Prostate gland (tissue), 2 donors: Measurements from ENCODE around the gene B3GNT2. TPM values are rescaled to one million over a fixed set of nuclear protein-coding genes. Genes with fewer than 3 reads are reported as not detected.

Experiments used
- DNase-seq: peaks from one replicate; pipeline ENCODE4 v3.0.0-alpha.2; 2019; ENCODE audit warnings: low spot score
- H3K27ac ChIP-seq, 2 donors: fragments of 200-600 bp; sonication (generic); 2 replicates each; pipeline ENCODE4 v1.5.1; 2017 to 2019
- H3K27me3 ChIP-seq: fragments of 200-600 bp; sonication (generic); replicated peaks from 2 replicates; pipeline ENCODE4 v1.5.1; 2019; ENCODE audit not compliant: insufficient read depth
- H3K36me3 ChIP-seq, 2 donors: fragments of 200-600 bp; sonication (generic); 1 replicate in 1 of 2; 2 replicates in 1 of 2; pipeline versions ENCODE4 v1.5.1 to v1.8.1; 2017 to 2019
- H3K4me1 ChIP-seq: fragments of 200-600 bp; sonication (generic); replicated peaks from 2 replicates; pipeline ENCODE4 v1.5.1; 2019
- H3K4me3 ChIP-seq, 2 donors: fragments of 200-600 bp; sonication (generic); 2 replicates each; pipeline ENCODE4 v1.5.1; 2017 to 2019
- H3K9me3 ChIP-seq: fragments of 200-600 bp; sonication (generic); 2 replicates; pipeline ENCODE4 v1.5.1; 2017
- CTCF ChIP-seq, 4 experiments: fragments of 200-600 bp in 2 of 4; fragments of 450-650 bp in 2 of 4; sonication (generic) in 2 of 4; IDR thresholded peaks; 1 replicate in 3 of 4; 2 replicates in 1 of 4; pipeline ENCODE4 v1.5.1; 2016 to 2019; ENCODE audit warnings: antibody characterized with exemption in 4 of 4, mild to moderate bottlenecking in 2 of 4, moderate library complexity in 2 of 4
- POLR2A ChIP-seq: fragments of 450-650 bp; IDR thresholded peaks from one replicate; pipeline ENCODE4 v1.6.1; 2016; ENCODE audit warnings: antibody characterized with exemption, mild to moderate bottlenecking
- POLR2AphosphoS5 ChIP-seq: sonication (generic); formaldehyde crosslinking; IDR thresholded peaks from one replicate; pipeline ENCODE4 v1.6.1; 2017; ENCODE audit warnings: antibody characterized with exemption
- WGBS: methylation state at CpG from one replicate; pipeline ENCODE4 v1.1.5; 2018; 5-methylcytosine and 5-hydroxymethylcytosine counted together
- intact Hi-C: fragments of 100-400 bp; cut with DNase I; formaldehyde crosslinking; loops from one replicate; pipeline ENCODE4 v1.14.2; 2022
- total RNA-seq, 2 donors: library from RNA; depleted of rRNA; stranded (reverse); fragments of >200 nt; gene quantifications; one replicate each; pipeline ENCODE4 v1.1.0, GENCODE V29; 2016

B3GNT2 gene
- total RNA-seq, 2 donors from 2014 or later = 8.5 to 18.7 TPM

DNA sequence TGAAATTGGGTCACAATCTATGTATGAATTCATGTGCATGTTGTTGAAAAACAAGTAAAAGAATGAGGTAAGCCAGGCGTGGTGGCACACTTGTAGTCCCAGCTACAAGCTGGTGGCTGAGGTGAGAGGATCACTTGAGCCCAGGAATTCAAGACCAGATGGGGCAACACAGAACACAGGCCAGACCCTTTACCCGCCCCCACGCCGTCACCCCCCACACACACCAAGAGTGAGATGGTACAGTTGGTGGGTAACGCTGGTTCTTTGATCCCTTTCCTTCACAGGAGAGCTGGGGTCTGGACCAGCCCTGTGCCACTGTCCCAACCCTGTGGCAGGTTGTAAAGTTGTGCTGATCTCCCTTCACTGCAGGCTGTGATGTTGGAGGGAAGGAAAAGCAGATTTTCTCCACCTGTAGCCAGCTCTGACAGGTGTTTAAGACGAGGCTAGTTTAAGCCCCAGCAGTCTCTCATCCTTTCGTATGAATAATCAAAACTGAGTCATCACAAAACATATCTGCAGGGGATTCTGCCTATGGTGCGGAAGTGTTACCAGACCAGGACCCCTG lies 13.6 kb downstream of the B3GNT2 start:
- no peak for TF ChIP-seq POLR2A
- no peak for TF ChIP-seq CTCF (IDR thresholded peaks at IDR 0.05)
- TF ChIP-seq POLR2AphosphoS5 = no peak
- H3K4me1 ChIP-seq = no peaks in the 10 kb centered on the region
- 91% methylated on average over 8 of the region's 8 CpGs for WGBS
- no peaks in the 10 kb centered on the region for H3K36me3 ChIP-seq
- no peak overlapping the region for H3K27ac ChIP-seq
- no peak overlapping the region for H3K4me3 ChIP-seq
- intact Hi-C loops = no loop called here
- no peaks in the 10 kb centered on the region for H3K9me3 ChIP-seq
- DNase-seq = no peak
- no peaks in the 10 kb centered on the region for H3K27me3 ChIP-seq

DNA sequence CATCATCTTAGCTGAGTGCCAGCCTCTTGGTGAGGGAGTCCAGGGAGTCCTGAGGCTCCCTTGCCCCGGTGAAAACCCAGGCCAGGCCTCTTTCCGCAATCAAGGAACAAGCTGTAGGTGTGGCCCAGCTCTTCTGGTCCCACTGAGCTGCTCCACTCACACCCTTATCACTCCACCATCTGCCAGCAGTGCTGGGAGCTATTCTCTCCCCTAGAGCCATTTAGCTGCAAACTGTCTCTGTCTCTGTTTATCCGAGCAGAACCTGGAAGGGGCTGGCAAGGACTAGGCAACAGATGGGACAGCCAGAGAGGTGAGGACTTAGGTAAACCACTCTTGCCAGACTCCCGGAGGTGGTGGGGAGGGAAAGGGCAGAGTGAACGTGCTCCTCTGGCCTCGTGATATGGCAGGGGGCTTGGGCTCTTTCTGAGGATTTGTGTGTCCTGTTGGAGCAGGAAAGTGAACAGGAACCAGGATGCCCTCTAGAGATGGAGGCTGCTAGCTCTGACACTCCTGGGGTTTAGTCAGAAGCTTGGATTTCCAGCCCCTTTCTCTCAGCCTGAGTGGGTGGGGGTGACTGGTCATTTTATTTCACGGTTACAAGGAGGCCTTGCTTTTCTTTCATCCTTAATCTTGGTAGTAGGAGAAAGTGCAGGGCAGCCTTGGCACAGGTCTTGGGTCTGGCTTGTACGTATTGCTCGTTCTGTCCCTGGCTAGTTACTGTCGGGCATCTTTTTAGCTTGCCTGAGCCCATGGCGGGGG lies 19.6 kb downstream of the B3GNT2 start:
- no peak for DNase-seq
- no peak overlapping the region for H3K27ac ChIP-seq
- no peaks in the 10 kb centered on the region for H3K36me3 ChIP-seq
- no peak overlapping the region for H3K4me3 ChIP-seq
- TF ChIP-seq CTCF (IDR thresholded peaks at IDR 0.05) (no peak), POLR2A (no peak), POLR2AphosphoS5 (no peak)
- intact Hi-C loops = no loop called here
- H3K4me1 ChIP-seq = no peaks in the 10 kb centered on the region
- WGBS = 65% methylated on average over 11 of the region's 11 CpGs
- no peaks in the 10 kb centered on the region for H3K27me3 ChIP-seq
- no peaks in the 10 kb centered on the region for H3K9me3 ChIP-seq

- Histone ChIP-seq H3K27me3 (no peaks in the 10 kb centered on the region), H3K4me1 (peaks cover 1% of the 10 kb centered on the region), H3K9me3 (no peaks in the 10 kb centered on the region), H3K4me3 (no peak overlapping the region), H3K27ac (no peak overlapping the region), H3K36me3 (no peaks in the 10 kb centered on the region)
- no peak for DNase-seq
- TF ChIP-seq POLR2AphosphoS5 = no peak
- TF ChIP-seq POLR2A = no peak
- no peak for TF ChIP-seq CTCF (IDR thresholded peaks at IDR 0.05)
- 72% methylated on average over 2 of the region's 2 CpGs for WGBS
- intact Hi-C loops = no loop called here
Measured at GRCh38 chr2:62216113-62216512, 20.2 kb downstream of the B3GNT2 start.

DNA sequence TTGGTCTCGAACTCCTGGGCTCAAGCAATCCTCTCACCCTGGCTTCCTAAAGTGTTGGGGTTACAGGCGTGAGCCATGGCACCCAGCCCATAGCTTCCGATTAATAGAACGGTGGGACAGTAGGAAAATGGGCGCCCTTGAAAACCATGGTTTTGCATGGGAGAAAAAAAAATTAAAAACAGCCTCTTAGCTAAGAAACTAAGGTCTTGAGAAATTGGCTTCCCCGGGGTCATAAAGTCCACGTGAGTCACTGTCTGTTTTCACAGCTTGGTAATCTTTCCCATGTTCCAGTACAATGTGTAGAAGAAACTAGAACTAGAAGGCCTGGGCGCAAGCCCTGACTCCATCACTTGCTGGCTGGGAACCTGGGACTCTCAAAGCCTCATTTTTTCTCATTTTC lies 20.7 kb downstream of the B3GNT2 start:
- intact Hi-C loops = no loop called here
- no peaks in the 10 kb centered on the region for H3K27me3 ChIP-seq
- WGBS = 79% methylated on average over 8 of the region's 8 CpGs
- peaks cover 3% of the 10 kb centered on the region for H3K4me1 ChIP-seq
- no peaks in the 10 kb centered on the region for H3K9me3 ChIP-seq
- DNase-seq = no peak
- TF ChIP-seq POLR2A = no peak
- no peak for TF ChIP-seq POLR2AphosphoS5
- TF ChIP-seq CTCF (IDR thresholded peaks at IDR 0.05) = no peak
- no peaks in the 10 kb centered on the region for H3K36me3 ChIP-seq
- peak overlapping the region in 1 of 2 donors; percentile 3 for H3K27ac ChIP-seq
- no peak overlapping the region for H3K4me3 ChIP-seq

DNA sequence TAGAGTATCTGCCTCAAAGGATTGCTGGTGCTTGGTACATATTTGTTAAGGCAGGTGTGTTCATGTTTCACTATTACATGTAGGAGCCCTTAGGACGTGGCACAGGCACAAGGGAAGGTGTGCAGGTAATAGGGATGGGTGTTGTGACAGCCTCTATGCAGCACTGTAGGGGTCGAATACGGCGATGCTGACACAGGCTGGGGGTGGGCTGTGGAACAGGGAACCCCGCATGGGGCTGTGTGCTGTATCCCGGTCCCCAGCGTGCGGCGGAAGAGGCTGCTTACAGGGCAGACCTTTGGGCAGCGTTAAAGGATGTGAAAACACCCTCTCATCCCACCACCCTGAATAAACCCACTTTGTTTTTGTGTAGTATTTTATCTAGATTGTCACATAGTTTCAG lies 21.5 kb downstream of the B3GNT2 start:
- H3K27ac ChIP-seq = peak overlapping the region in 1 of 2 donors; percentile 3
- H3K9me3 ChIP-seq = no peaks in the 10 kb centered on the region
- TF ChIP-seq POLR2A = no peak
- no peak for TF ChIP-seq CTCF (IDR thresholded peaks at IDR 0.05)
- no peak for TF ChIP-seq POLR2AphosphoS5
- H3K27me3 ChIP-seq = no peaks in the 10 kb centered on the region
- intact Hi-C loops = no loop called here
- WGBS = 91% methylated on average over 10 of the region's 10 CpGs
- H3K4me1 ChIP-seq = peaks cover 3% of the 10 kb centered on the region
- H3K4me3 ChIP-seq = no peak overlapping the region
- no peaks in the 10 kb centered on the region for H3K36me3 ChIP-seq
- DNase-seq = no peak
